ENCODE measurements around the gene IQSEC1. TPM values are rescaled to one million over a fixed set of nuclear protein-coding genes. Genes with fewer than 3 reads are reported as not detected.

Gene IQSEC1
- total RNA-seq, 1 experiment from 2014 or later, result 28.1 TPM

- no peaks in the 10 kb centered on the region for H3K9me3 ChIP-seq (ENCODE audit: control insufficient read depth in 1 of 2, insufficient read depth in 1 of 2, low read depth in 1 of 2, low read length in 2 of 2)
- no peak overlapping the region for H3K4me3 ChIP-seq (replicated peaks in 1 of 2; ENCODE audit: low read depth in 1 of 2, low read length in 2 of 2)
- no peaks in the 10 kb centered on the region for H3K9me2 ChIP-seq (ENCODE audit: insufficient read depth)
- H2AFZ ChIP-seq (ENCODE audit: low read depth, low read length, poor library complexity, severe bottlenecking), result no peak overlapping the region
- no TSS peak for BruUV-seq (replicated peaks)
- H3K27ac ChIP-seq (ENCODE audit: low read depth, low read length), result no peak overlapping the region
- ChIA-PET POLR2A (no interaction called here), CTCF (no interaction called here), RAD21 (ENCODE audit: low non-redundant PET in 1 of 2, low total read pairs in 2 of 2, uncharacterized antibody in 2 of 2, unreplicated experiment in 2 of 2) (no interaction called here)
- H4K20me1 ChIP-seq (ENCODE audit: insufficient read depth), result no peaks in the 10 kb centered on the region
- no peak overlapping the region for H3K4me2 ChIP-seq (ENCODE audit: low read length)
- no peaks in the 10 kb centered on the region for H3K27me3 ChIP-seq (ENCODE audit: insufficient read depth, low read length)
- intact Hi-C loops (cut with micrococcal nuclease), result no loop called here
- ATAC-seq, result no peak
- H3K36me3 ChIP-seq (ENCODE audit: control insufficient read depth in 1 of 2, insufficient read depth in 2 of 2, low read length in 2 of 2), result no peaks in the 10 kb centered on the region
- DNase-seq (ENCODE audit: low read depth, low spot score), result no peak
- peaks cover 4 to 20% of the 10 kb centered on the region in 2 experiments; a peak in 3 of 4 replicates for H3K4me1 ChIP-seq (ENCODE audit: control insufficient read depth in 1 of 2, insufficient read depth in 2 of 2, low read length in 2 of 2)
- TF ChIP-seq ZFX (IDR thresholded peaks at IDR 0.05) (no peak), CBX3 (IDR thresholded peaks at IDR 0.05; ENCODE audit: low read depth) (no peak), EGR1 (IDR thresholded peaks at IDR 0.05; ENCODE audit: low read depth) (no peak), CEBPB (IDR thresholded peaks at IDR 0.05; ENCODE audit: low read depth) (no peak), ZNF274 (IDR thresholded peaks at IDR 0.05; ENCODE audit: low read depth, low read length) (no peak), YY1 (IDR thresholded peaks at IDR 0.05; ENCODE audit: extremely low read depth, insufficient replicate concordance, low read depth, low read length) (no peak), REST (IDR thresholded peaks at IDR 0.05; ENCODE audit: low read depth) (no peak), EZH2 (IDR thresholded peaks at IDR 0.05) (no peak), TCF7L2 (IDR thresholded peaks at IDR 0.05; ENCODE audit: borderline replicate concordance, extremely low read depth, insufficient read depth, insufficient read length) (no peak), ZBTB33 (IDR thresholded peaks at IDR 0.05; ENCODE audit: extremely low read depth, insufficient replicate concordance, low read length) (no peak), ELF1 (IDR thresholded peaks at IDR 0.05; ENCODE audit: borderline replicate concordance, low read depth) (no peak), POLR2AphosphoS5 (IDR thresholded peaks at IDR 0.05; ENCODE audit: low read depth, low read length) (no peak)
- H3K79me2 ChIP-seq (ENCODE audit: insufficient read depth, low read length), result no peaks in the 10 kb centered on the region
- no peak overlapping the region for H3K9ac ChIP-seq (ENCODE audit: low read length)
These were observed 53.8 kb downstream of the IQSEC1 start for GRCh38 chr3:13019243-13020095.
